ENCODE measurements around the gene ATXN10. TPM values are rescaled to one million over a fixed set of nuclear protein-coding genes. Genes with fewer than 3 reads are reported as not detected.
A peak's percentile ranks its signal among the peaks of the same experiment; 100 is the strongest.

ATXN10 gene
- polyA plus RNA-seq, 3 donors = 60.1 to 106 (median 92.4) TPM

- Histone ChIP-seq H3K36me3 (replicated peaks in 1 of 2; ENCODE audit: control insufficient read depth in 1 of 2, insufficient read depth in 2 of 2, low read length in 2 of 2) (no peaks in the 10 kb centered on the region), H3K27me3 (ENCODE audit: control insufficient read depth in 2 of 2, insufficient read depth in 2 of 2, low read length in 2 of 2) (peaks cover 11 to 39% of the 10 kb centered on the region in 2 donors), H2AFZ (ENCODE audit: insufficient read depth, low read depth, low read length, poor library complexity, severe bottlenecking) (no peak overlapping the region), H3K4me1 (ENCODE audit: control insufficient read depth in 1 of 2, insufficient read depth in 2 of 2, low read length in 2 of 2) (peaks cover 5 to 13% of the 10 kb centered on the region in 2 donors), H3K9me3 (replicated peaks in 1 of 2; ENCODE audit: control insufficient read depth in 1 of 2, insufficient read depth in 1 of 2, low read length in 2 of 2) (no peaks in the 10 kb centered on the region), H4K20me1 (ENCODE audit: insufficient read depth, low read length) (no peaks in the 10 kb centered on the region), H3K4me2 (replicated peaks; ENCODE audit: extremely low read depth, low read length, poor library complexity, severe bottlenecking) (no peak overlapping the region), H3K27ac (ENCODE audit: low read depth in 1 of 2, low read length in 2 of 2) (no peak overlapping the region), H3K4me3 (replicated peaks in 1 of 3; ENCODE audit: low read depth in 2 of 3, low read length in 3 of 3) (no peak overlapping the region), H3K9ac (ENCODE audit: insufficient read depth, low read length, poor library complexity, severe bottlenecking) (no peak overlapping the region), H3K79me2 (ENCODE audit: insufficient read depth, low read length) (no peaks in the 10 kb centered on the region)
- Mint-ChIP-seq H3K4me1 (peaks cover 22% of the 10 kb centered on the region), H3K4me3 (peak overlapping the region in 1 of 2 donors; percentile 58), H3K27ac (peak overlapping the region in 1 of 7 donors; percentile 46), H3K27me3 (ENCODE audit: low read depth in 3 of 3) (peaks cover 37 to 70% (median 51%) of the 10 kb centered on the region in 3 donors), H3K9me3 (peaks cover 0 to 8% (median 0%) of the 10 kb centered on the region in 7 donors), H3K36me3 (peaks cover 0 to under 1% of the 10 kb centered on the region in 2 donors)
- intact Hi-C loops (cut with micrococcal nuclease) = no loop called here
- DNase-seq = no peak
- 100% methylated on average over 2 of the region's 7 CpGs for WGBS (ENCODE audit: insufficient coverage)
- no peak for TF ChIP-seq CTCF (IDR thresholded peaks at IDR 0.05)
Observed at GRCh38 chr22:45631841-45632238, 39.8 kb upstream of the ATXN10 start.

- peaks cover 37 to 68% (median 50%) of the 10 kb centered on the region in 3 donors for H3K27me3 Mint-ChIP-seq (ENCODE audit: low read depth in 3 of 3)
- 39% methylated on average over 9 of the region's 15 CpGs for WGBS (ENCODE audit: insufficient coverage)
- peaks cover 11 to 39% of the 10 kb centered on the region in 2 donors for H3K27me3 ChIP-seq (ENCODE audit: control insufficient read depth in 2 of 2, insufficient read depth in 2 of 2, low read length in 2 of 2)
Observed at GRCh38 chr22:45632791-45633515, 38.7 kb upstream of the ATXN10 start.

More at GRCh38 chr22:45632791-45633515, 38.7 kb upstream of the ATXN10 start:
- H3K36me3 Mint-ChIP-seq = peaks cover 0 to 3% of the 10 kb centered on the region in 2 donors
- H3K9me3 ChIP-seq (replicated peaks in 1 of 2; ENCODE audit: control insufficient read depth in 1 of 2, insufficient read depth in 1 of 2, low read length in 2 of 2) = no peaks in the 10 kb centered on the region
- no peaks in the 10 kb centered on the region for H4K20me1 ChIP-seq (ENCODE audit: insufficient read depth, low read length)
- peaks cover 24% of the 10 kb centered on the region for H3K4me1 Mint-ChIP-seq
- peaks cover 5 to 20% of the 10 kb centered on the region in 2 donors for H3K4me1 ChIP-seq (ENCODE audit: control insufficient read depth in 1 of 2, insufficient read depth in 2 of 2, low read length in 2 of 2)
- no peak overlapping the region for H2AFZ ChIP-seq (ENCODE audit: insufficient read depth, low read depth, low read length, poor library complexity, severe bottlenecking)
- H3K9ac ChIP-seq (ENCODE audit: insufficient read depth, low read length, poor library complexity, severe bottlenecking) = no peak overlapping the region
- H3K27ac Mint-ChIP-seq = no peak overlapping the region
- TF ChIP-seq CTCF (IDR thresholded peaks at IDR 0.05) = no peak
- no peaks in the 10 kb centered on the region for H3K79me2 ChIP-seq (ENCODE audit: insufficient read depth, low read length)
- DNase-seq = no peak
- no peak overlapping the region for H3K4me2 ChIP-seq (replicated peaks; ENCODE audit: extremely low read depth, low read length, poor library complexity, severe bottlenecking)
- H3K27ac ChIP-seq (ENCODE audit: low read depth in 1 of 2, low read length in 2 of 2) = no peak overlapping the region
- H3K36me3 ChIP-seq (replicated peaks in 1 of 2; ENCODE audit: control insufficient read depth in 1 of 2, insufficient read depth in 2 of 2, low read length in 2 of 2) = no peaks in the 10 kb centered on the region
- H3K9me3 Mint-ChIP-seq = peaks cover 0 to 8% (median 0%) of the 10 kb centered on the region in 7 donors
- intact Hi-C loops (cut with micrococcal nuclease) = no loop called here
- H3K4me3 Mint-ChIP-seq = peak overlapping the region in 1 of 2 donors; percentile 58
- no peak overlapping the region for H3K4me3 ChIP-seq (replicated peaks in 1 of 3; ENCODE audit: low read depth in 2 of 3, low read length in 3 of 3)

All from CD14-positive monocyte (primary cell).